Fibroblast of gingiva (primary cell): ENCODE data around the gene GID8.
"Not testable (repeated sequence)": the region's sequence is repeated elsewhere in the genome, so short reads cannot be mapped to it uniquely, and the experiment has no call there.

Experiments
- DNase-seq: peaks from one replicate; pipeline ENCODE4 v3.0.0-alpha.2; 2011; ENCODE audit warnings: low read depth

GID8 gene

GRCh38 chr20:62958388-62959100 is 20.6 kb downstream of the GID8 start:
- no peak for DNase-seq

DNA sequence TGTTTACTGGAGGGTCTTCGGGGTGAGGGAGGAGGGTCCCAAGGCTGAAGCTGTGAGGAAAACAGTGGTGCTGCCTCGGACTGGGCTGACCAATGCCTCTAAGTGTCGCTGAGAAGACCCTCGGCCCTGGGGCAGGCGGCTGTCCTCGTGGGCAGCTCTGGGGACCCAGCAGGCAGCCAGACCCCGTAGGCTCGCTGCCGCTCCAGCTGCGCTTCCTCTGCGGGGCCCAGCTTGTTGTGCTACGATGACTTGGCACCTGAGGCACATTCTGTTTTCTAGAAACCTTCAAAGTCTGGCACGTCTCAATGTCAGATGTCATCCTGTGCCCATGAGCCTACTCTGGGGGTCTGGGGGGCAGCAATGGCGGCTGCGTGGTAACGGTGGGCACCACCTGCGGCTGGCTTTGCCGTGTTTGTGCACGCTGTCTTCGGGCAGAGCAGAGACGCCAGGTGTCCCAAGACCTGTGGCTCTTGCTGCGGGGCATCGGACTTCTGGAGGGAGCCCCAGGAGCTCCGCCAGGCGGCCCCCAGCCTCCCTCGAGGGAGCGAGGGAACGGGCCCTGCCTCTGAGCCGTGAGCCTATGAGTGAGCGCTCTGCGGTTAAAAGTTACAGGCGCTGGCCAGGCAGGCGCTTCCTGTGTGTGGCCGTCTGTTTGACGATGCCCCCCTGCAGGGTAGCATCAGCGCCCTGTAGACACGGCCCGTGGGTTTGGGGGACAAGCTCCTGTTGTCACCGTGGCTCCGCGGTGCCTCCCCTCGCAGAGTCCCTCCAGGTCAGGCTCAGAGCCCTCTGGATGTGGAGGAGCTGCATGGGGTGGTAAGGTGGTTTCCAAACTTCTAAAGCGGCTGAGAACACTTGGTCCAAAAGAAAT is 21.4 kb downstream of the GID8 start:
- DNase-seq, result no peak

DNA sequence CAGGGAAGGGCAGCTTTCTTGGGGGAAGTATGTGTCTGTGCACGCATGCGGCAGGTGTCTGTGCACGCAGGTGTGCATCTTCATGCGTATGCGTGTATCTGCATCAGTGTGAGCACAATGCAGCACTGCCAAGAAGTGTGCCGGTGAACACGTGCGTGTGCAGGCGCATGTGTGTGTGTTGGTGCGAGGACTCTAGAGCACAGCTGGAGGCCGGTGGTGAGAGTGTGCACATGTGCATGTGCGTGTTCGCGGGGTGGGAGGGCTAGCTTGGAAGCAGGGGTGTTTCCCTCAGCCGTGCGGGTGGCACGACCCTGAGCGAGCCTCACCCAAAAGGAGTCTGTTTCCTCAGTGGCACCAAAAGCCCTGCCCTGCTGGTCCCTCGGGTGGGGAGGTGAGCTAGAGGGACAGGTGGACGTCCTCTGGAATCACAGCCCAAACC is 22.1 kb downstream of the GID8 start:
- no peak for DNase-seq

DNA sequence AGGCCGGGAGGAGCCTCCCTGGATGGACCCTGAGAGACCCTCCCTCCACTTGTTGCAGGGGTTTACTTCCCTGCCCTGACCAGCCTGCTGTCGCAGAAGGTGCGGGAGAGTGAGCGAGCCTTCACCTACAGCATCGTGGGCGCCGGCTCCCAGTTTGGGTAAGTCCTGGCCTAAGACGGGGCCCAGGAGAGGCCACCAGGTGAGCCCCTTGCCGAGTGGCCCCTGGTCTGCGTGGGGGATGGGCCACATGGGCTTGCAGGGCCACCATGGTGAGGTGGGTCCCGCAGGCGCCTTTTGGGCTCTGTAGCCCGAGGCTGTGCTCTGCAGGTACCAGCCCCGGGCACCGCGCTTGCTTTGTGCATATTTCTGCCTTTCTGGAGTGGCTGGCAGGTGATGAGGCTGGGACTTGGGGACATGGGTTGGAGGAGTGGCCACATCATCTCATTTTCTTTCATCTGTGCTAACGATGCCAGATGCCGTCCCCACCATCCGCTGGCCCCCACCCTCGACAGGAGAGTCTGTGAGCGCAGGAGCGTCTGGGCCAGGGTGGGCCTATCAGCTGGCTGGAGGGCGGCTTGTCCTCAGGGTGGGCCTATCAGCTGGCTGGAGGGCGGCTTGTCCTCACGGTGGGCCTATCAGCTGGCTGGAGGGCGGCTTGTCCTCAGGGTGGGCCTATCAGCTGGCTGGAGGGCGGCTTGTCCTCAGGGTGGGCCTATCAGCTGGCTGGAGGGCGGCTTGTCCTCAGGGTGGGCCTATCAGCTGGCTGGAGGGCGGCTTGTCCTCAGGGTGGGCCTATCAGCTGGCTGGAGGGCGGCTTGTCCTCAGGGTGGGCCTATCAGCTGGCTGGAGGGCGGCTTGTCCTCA is 22.7 kb downstream of the GID8 start:
- DNase-seq, result not testable (repeated sequence)

DNA sequence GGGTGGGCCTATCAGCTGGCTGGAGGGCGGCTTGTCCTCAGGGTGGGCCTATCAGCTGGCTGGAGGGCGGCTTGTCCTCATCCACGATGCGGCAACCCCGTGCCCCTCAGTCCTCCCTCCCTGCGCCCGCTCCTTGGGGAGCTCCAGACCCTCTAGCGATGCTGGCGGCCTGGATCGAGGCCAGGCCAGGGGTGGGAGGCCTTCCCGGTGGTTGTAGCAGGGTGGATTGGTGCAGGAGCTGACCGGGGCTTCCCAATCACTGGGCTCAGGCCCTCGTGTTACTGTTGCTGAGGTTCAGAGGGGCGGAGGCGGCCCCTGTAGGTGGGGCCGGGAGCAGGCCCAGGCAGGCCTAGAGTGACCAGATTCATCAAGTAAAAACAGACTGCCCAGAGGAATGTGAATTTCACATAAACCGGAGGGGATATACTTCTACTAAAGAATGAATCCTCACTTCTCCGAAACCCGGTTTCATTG is 23.4 kb downstream of the GID8 start:
- no peak for DNase-seq

GRCh38 chr20:62961799-62962198 is 23.9 kb downstream of the GID8 start:
- DNase-seq, result no peak

DNA sequence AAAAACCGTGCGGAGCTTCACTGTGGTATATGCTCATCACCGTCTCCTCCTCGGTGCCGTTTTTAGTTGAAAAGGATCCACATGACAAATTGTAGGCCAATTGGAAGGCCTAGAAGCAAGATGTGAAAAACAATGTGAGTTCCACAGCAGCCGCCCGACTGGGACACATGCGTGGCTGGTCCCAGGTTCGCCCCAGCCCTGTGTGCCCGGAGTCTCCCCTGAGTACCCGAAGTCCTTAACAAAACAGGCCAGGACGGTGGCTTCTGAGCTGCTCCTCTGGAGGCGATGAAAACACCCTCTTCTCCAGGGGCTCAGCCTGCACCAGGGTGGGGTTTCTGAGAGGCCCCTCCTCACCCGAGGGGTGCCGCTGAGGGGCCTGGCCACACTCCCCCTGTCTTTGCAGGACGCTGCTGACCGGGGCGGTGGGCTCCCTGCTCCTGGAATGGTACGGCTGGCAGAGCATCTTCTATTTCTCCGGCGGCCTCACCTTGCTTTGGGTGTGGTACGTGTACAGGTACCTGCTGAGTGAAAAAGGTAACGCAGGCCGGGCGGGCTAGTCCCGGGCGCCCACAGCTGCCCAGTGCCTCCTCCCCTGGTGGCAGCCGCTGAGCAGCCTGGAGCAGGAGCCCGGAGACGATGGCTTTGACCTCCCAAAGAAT is 24.4 kb downstream of the GID8 start:
- DNase-seq, result no peak

DNA sequence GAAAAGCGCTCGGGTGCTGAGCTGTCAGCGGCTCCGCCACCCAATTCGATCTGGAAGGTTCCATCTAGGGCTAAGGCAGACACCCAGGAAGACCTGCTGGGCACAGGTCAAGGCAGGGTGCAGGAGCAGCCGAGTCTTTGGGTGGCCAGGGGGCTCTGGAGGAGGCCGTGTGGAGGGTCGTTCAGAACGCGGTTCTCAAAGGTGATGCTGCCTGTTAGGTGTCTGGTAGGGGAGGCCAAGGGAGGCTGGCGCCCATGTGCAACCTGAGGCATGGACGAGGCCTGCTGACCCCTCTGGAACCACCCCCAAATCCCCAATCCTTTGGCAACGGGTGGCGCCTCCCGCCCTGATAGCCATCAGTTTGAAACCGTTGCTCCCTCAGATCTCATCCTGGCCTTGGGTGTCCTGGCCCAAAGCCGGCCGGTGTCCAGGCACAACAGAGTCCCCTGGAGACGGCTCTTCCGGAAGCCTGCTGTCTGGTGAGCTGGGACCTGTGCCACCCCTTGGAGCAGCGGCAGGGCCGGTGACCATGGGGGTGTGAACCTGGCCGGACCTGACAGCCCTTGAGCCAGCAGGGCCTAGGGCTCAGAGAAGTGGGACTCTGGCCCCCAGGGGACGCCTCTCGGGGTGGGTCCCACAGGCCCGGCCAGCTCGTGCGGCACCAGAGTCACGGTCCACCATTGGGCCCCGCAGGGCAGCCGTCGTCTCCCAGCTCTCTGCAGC is 25.1 kb downstream of the GID8 start:
- DNase-seq, result no peak

DNA sequence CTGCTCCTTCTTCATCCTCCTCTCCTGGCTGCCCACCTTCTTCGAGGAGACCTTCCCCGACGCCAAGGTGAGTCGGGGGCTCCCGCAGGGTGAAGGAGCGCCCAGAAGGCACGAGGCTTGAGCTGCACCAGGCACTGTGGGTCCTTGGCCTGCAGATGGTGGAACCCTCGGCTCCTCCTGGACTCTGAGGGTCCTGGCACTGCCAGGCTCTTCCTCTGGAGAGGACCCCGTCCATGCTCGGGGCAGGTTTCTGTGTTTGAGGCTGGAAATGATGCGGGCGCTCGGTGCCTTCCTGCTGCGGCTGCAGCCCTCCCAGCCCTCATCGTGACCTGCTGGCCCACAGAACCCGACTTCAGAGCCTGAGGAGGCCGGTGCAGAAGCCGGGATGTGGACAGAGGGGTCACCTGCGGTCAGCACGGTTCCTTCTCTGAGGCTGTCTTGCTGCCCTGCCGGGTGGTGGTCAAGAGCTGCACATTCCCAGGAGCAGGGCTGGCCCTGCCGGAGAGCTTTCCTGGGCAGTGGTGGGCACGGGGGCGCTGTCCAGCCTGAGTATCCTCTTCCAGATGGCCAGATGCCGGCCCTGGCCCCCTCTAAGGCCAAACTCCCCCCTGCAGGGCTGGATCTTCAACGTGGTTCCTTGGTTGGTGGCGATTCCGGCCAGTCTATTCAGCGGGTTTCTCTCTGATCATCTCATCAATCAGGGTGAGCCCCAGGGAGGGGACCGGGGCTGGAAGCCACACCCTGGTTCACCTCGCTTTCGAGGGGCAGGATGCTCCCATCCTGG is 25.9 kb downstream of the GID8 start:
- no peak for DNase-seq

- no peak for DNase-seq
These were observed 26.8 kb downstream of the GID8 start for GRCh38 chr20:62964700-62965099.

GRCh38 chr20:62965363-62965771 is 27.4 kb downstream of the GID8 start:
- DNase-seq, result no peak

GRCh38 chr20:62966212-62967148 is 28.5 kb downstream of the GID8 start:
- DNase-seq, result no peak

- DNase-seq, result no peak
These were observed 29.2 kb downstream of the GID8 start for GRCh38 chr20:62967149-62967501.

GRCh38 chr20:62967628-62968351 is 29.8 kb downstream of the GID8 start:
- no peak for DNase-seq

- DNase-seq, result no peak
These were observed 30.6 kb downstream of the GID8 start for GRCh38 chr20:62968378-62969178.

- DNase-seq, result no peak
These were observed 31.3 kb downstream of the GID8 start for GRCh38 chr20:62969179-62969760.

DNA sequence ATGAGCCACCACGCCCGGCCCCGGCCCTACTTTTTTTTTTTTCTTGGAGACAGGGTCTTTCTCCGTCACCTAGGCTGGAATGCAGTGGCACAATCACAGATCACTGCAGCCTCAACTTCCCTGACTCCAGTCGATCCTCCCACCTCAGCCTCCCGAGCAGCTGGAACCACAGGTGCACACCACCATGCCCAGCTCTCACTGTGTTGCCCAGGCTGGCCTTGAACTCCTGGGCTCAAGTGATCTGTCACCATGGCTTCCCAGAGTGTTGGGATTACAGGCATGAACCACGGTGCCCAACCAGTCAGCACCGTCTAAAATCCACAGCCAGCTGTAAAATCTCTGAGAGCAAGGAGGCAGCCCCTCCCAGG is 32.0 kb downstream of the GID8 start:
- DNase-seq, result no peak
